ENCODE data around the gene ZCCHC12. TPM values are rescaled to one million over a fixed set of nuclear protein-coding genes. Genes with fewer than 3 reads are reported as not detected.
"Not testable (repeated sequence)": the region's sequence is repeated elsewhere in the genome, so short reads cannot be mapped to it uniquely, and the experiment has no call there.

ZCCHC12 gene
- total RNA-seq (2014; rRNA removed; shearing (Covaris generic)), result not detected in 2 replicates

DNA sequence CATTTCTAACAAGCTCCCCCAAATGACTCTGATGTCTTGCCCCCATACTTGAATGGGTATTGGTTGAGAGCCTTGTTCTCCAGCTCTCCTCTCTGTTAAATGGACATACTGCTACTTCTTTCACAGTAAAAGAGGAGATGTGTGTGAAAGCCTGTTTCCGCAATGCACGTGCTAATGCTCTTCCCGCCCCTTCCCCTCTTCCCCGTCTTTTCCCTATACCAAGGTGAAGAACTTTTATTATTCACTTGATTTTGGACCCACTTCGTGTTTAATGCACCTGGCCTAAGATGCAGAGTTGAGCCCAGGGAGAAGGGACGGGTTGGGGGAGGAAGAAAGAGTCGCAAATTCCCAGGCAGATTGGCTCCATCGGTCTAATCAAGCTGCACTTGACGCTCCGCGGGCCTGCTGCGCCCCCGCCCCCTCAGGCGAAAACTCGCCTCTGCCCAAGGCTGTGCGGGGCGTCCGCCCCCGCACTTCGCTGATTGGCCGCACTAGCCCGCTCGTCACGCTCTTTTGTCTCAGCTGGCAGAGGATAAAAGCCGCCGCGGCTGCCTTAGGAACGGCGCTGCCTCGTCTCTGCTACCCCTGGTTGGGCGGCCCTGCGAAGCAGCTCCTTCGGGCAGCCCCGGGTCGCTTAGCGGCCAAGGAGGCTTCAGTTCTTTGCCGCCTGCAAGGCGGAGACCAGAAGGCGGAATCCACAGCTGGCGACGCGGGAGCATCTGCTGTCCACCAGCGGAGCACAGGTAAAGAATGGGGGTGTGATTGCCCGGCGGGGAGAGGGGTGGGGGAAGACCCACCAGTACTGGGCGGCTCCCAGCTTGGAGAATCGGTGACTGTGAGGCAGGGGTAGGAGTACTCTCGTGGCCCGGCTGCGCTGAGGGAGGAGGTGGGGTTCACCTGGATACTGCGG is at the start of gene ZCCHC12:
Gene ZCCHC12 (plus strand): TSS at position 562 of the 910 bp plus-strand sequence. CDS start 1,421 bp downstream, outside the sequence.
- peak; percentile 2 to 49 for DNase-seq (ENCODE audit: low read depth in 1 of 2, low spot score in 2 of 2)
- peaks cover 9% of the 10 kb centered on the region; the same call in 1 of the 2 replicates for H3K27me3 ChIP-seq (replicated peaks)
- H3K9me3 ChIP-seq (replicated peaks), result no peaks in the 10 kb centered on the region
- H3K4me3 ChIP-seq, result peak within 1 kb of the TSS; percentile 9; the same call in 1 of the 2 replicates
- H3K36me3 ChIP-seq, result no peaks in the 10 kb centered on the region
- no peak within 1 kb of the TSS for H3K27ac ChIP-seq
- peaks cover 6% of the 10 kb centered on the region for H3K4me1 ChIP-seq (replicated peaks)

- H3K27ac ChIP-seq, result no peak overlapping the region
- no peak for DNase-seq (ENCODE audit: low read depth in 1 of 2, low spot score in 2 of 2)
- H3K4me1 ChIP-seq (replicated peaks), result no peaks in the 10 kb centered on the region
- H3K36me3 ChIP-seq, result no peaks in the 10 kb centered on the region
- H3K27me3 ChIP-seq (replicated peaks), result no peaks in the 10 kb centered on the region
- no peak overlapping the region for H3K4me3 ChIP-seq
- H3K9me3 ChIP-seq (replicated peaks), result no peaks in the 10 kb centered on the region
These were observed 44.0 kb upstream of the ZCCHC12 start for GRCh38 chrX:118779581-118779980.

- Histone ChIP-seq H3K4me3 (no peak overlapping the region), H3K4me1 (replicated peaks) (no peaks in the 10 kb centered on the region), H3K27ac (no peak overlapping the region), H3K36me3 (no peaks in the 10 kb centered on the region), H3K9me3 (replicated peaks) (no peaks in the 10 kb centered on the region), H3K27me3 (replicated peaks) (no peaks in the 10 kb centered on the region)
- no peak for DNase-seq (ENCODE audit: low read depth in 1 of 2, low spot score in 2 of 2)
These were observed 43.1 kb upstream of the ZCCHC12 start for GRCh38 chrX:118780509-118780908.

DNA sequence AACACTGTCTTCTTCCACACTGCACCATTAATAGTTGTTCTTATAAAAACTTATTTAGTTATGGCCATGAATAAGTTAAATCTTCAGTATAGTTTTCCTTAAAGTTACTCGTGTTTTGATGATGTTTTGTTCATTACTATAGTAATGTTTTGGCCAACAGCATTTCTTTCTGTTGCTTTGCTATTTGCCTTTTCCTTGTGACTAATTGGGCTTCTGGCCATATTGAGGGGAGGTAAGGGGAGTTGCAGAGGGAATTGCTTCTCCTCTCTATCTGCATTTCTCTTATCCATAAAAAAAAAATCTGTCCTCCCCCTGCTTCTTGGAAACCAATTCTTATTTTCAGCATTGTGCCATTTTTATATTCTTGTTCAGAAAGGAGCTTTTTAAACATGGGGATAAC is 42.7 kb upstream of the ZCCHC12 start:
- H3K4me3 ChIP-seq, result no peak overlapping the region
- no peak for DNase-seq (ENCODE audit: low read depth in 1 of 2, low spot score in 2 of 2)
- no peak overlapping the region for H3K27ac ChIP-seq

GRCh38 chrX:118795528-118796280 is 27.9 kb upstream of the ZCCHC12 start:
- Histone ChIP-seq H3K4me1 (replicated peaks) (no peaks in the 10 kb centered on the region), H3K4me3 (no peak overlapping the region), H3K27me3 (replicated peaks) (no peaks in the 10 kb centered on the region), H3K9me3 (replicated peaks) (no peaks in the 10 kb centered on the region), H3K36me3 (no peaks in the 10 kb centered on the region), H3K27ac (no peak overlapping the region)
- no peak for DNase-seq (ENCODE audit: low read depth in 1 of 2, low spot score in 2 of 2)

More for the DNA sequence above, 42.7 kb upstream of the ZCCHC12 start:
- no peaks in the 10 kb centered on the region for H3K9me3 ChIP-seq (replicated peaks)
- H3K4me1 ChIP-seq (replicated peaks), result no peaks in the 10 kb centered on the region
- H3K36me3 ChIP-seq, result no peaks in the 10 kb centered on the region
- H3K27me3 ChIP-seq (replicated peaks), result no peaks in the 10 kb centered on the region

- no peak overlapping the region for H3K27ac ChIP-seq
- H3K4me1 ChIP-seq (replicated peaks), result no peaks in the 10 kb centered on the region
- no peaks in the 10 kb centered on the region for H3K9me3 ChIP-seq (replicated peaks)
- no peaks in the 10 kb centered on the region for H3K27me3 ChIP-seq (replicated peaks)
- H3K36me3 ChIP-seq, result no peaks in the 10 kb centered on the region
- DNase-seq (ENCODE audit: low read depth in 1 of 2, low spot score in 2 of 2), result no peak
- H3K4me3 ChIP-seq, result no peak overlapping the region
These were observed 20.8 kb upstream of the ZCCHC12 start for GRCh38 chrX:118802857-118803256.

DNA sequence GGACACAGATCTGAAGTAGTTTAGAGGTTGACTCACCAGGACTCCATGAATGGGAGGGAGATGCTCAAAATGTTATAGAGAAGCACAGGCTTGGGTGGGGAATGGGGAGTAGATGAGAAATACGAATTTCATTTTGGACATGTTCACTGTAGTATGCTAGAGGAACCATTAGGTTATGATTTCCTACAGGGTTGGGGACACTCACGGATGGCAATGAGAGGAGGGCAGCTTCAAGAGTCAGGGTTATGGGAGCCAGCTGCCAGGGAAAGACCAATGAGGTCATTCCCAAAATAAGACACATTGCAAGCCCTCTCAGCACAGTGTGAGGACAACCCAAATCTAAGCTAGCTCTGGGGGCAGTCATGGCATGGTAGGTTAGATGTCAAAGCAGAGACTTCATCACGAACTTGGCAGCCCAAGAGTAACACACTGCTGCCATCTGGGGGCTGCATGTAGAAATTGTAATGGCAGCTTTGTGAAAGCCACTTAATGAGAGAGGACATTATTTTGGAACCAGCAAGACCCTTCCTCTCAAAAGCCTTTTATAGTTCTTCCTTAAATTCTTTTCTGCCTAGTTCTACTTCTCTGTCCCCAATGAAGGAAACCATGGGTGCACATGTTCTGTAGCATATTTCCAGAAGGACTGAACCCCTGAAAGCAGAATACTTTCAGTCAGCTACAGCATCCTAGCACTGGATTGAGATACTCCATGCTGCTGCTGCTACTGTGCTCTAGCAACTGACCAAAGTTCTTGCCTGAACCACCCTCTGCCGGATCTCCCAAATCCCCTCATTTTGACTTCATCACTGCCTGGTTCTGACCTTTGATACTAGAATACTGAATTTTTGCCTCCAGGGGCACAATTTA is 16.2 kb upstream of the ZCCHC12 start:
- no peaks in the 10 kb centered on the region for H3K36me3 ChIP-seq
- no peak overlapping the region for H3K27ac ChIP-seq
- no peaks in the 10 kb centered on the region for H3K9me3 ChIP-seq (replicated peaks)
- DNase-seq (ENCODE audit: low read depth in 1 of 2, low spot score in 2 of 2), result peak in 1 of 2 experiments; percentile 15
- H3K27me3 ChIP-seq (replicated peaks), result no peaks in the 10 kb centered on the region
- H3K4me1 ChIP-seq (replicated peaks), result no peaks in the 10 kb centered on the region
- no peak overlapping the region for H3K4me3 ChIP-seq

GRCh38 chrX:118817257-118817656 is 6.4 kb upstream of the ZCCHC12 start:
- H3K4me1 ChIP-seq (replicated peaks); H3K27ac ChIP-seq; DNase-seq (ENCODE audit: low read depth in 1 of 2, low spot score in 2 of 2); H3K9me3 ChIP-seq (replicated peaks); H3K27me3 ChIP-seq (replicated peaks); H3K4me3 ChIP-seq; H3K36me3 ChIP-seq: not testable (repeated sequence)

DNA sequence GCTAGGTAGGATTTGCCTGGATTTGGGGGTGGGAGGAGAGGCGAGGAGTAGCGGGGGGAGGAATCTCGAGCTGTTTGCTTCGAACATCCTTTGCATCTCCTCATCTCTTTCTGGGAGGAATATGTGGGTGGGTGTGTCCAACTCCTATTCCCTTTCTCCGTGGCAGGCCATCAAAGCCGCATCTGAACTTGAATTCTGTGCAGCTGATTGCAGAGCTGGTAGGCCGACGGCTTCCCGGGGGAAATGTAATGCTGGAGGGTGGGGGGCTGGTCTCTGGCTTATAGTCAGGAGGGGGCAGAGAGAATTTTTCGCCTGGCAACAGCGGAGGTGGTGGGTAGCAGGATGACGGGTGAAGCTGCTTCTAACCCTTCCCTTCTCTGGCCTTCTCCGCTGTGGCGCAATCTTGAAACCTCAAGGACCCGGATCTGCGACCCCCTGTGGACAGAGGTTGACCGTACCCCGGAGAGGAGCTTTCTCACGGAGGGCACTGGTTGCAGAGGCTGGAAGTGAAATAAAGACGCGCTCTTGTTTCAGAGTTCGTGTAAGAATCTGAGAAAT is 628 bp downstream of the ZCCHC12 start:
- H3K36me3 ChIP-seq, result no peaks in the 10 kb centered on the region
- H3K27ac ChIP-seq, result no peak overlapping the region
- H3K4me1 ChIP-seq (replicated peaks), result peaks cover 6% of the 10 kb centered on the region
- no peak for DNase-seq (ENCODE audit: low read depth in 1 of 2, low spot score in 2 of 2)
- H3K9me3 ChIP-seq (replicated peaks), result no peaks in the 10 kb centered on the region
- H3K27me3 ChIP-seq (replicated peaks), result peaks cover 9% of the 10 kb centered on the region; the same call in 1 of the 2 replicates
- no peak overlapping the region for H3K4me3 ChIP-seq

DNA sequence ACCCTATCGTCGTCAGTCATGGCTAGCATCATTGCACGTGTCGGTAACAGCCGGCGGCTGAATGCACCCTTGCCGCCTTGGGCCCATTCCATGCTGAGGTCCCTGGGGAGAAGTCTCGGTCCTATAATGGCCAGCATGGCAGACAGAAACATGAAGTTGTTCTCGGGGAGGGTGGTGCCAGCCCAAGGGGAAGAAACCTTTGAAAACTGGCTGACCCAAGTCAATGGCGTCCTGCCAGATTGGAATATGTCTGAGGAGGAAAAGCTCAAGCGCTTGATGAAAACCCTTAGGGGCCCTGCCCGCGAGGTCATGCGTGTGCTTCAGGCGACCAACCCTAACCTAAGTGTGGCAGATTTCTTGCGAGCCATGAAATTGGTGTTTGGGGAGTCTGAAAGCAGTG is 1.6 kb downstream of the ZCCHC12 start:
- DNase-seq (ENCODE audit: low read depth in 1 of 2, low spot score in 2 of 2), result no peak
- peaks cover 9% of the 10 kb centered on the region; the same call in 1 of the 2 replicates for H3K27me3 ChIP-seq (replicated peaks)
- no peak overlapping the region for H3K4me3 ChIP-seq
- no peak overlapping the region for H3K27ac ChIP-seq
- H3K4me1 ChIP-seq (replicated peaks), result peaks cover 6% of the 10 kb centered on the region
- H3K36me3 ChIP-seq, result no peaks in the 10 kb centered on the region
- no peaks in the 10 kb centered on the region for H3K9me3 ChIP-seq (replicated peaks)

- no peaks in the 10 kb centered on the region for H3K27me3 ChIP-seq (replicated peaks)
- H3K9me3 ChIP-seq (replicated peaks), result no peaks in the 10 kb centered on the region
- H3K4me3 ChIP-seq, result no peak overlapping the region
- peak; percentile 12 to 45 for DNase-seq (ENCODE audit: low read depth in 1 of 2, low spot score in 2 of 2)
- H3K4me1 ChIP-seq (replicated peaks), result no peaks in the 10 kb centered on the region; the same call in 1 of the 2 replicates
- H3K36me3 ChIP-seq, result no peaks in the 10 kb centered on the region
- H3K27ac ChIP-seq, result no peak overlapping the region
These were observed 15.8 kb downstream of the ZCCHC12 start for GRCh38 chrX:118839334-118839958.

- Histone ChIP-seq H3K4me3 (no peak overlapping the region), H3K27me3 (replicated peaks) (no peaks in the 10 kb centered on the region), H3K27ac (no peak overlapping the region), H3K9me3 (replicated peaks) (no peaks in the 10 kb centered on the region), H3K4me1 (replicated peaks) (no peaks in the 10 kb centered on the region), H3K36me3 (no peaks in the 10 kb centered on the region)
- peak in 1 of 2 experiments; percentile 28 for DNase-seq (ENCODE audit: low read depth in 1 of 2, low spot score in 2 of 2)
These were observed 24.1 kb downstream of the ZCCHC12 start for GRCh38 chrX:118847676-118848075.

GRCh38 chrX:118853596-118853995 is 30.0 kb downstream of the ZCCHC12 start:
- H3K4me1 ChIP-seq (replicated peaks), result no peaks in the 10 kb centered on the region
- H3K36me3 ChIP-seq, result no peaks in the 10 kb centered on the region
- no peak for DNase-seq (ENCODE audit: low read depth in 1 of 2, low spot score in 2 of 2)
- H3K27me3 ChIP-seq (replicated peaks), result no peaks in the 10 kb centered on the region
- no peaks in the 10 kb centered on the region for H3K9me3 ChIP-seq (replicated peaks)
- H3K4me3 ChIP-seq, result no peak overlapping the region
- no peak overlapping the region for H3K27ac ChIP-seq
